ENCODE data around the gene GRIN1.

DNA sequence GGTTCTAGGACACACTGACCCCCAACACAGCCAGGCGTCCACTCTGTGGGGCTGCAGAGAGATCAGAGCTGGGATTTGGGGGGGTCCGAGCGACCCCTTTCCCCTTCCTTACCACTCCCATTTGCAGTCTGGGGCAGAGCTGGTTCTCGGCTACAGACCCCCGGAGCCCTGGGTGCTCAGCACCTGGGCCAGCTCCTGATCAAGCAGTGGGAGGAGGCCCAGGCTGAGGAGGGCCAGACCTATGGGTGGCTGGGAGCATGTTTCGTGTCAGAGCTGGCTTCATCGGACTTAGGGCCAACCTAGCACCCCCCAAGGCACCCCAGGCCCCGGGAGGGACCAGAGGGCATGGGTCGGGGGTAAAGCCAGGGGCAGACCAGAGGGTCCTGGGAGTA is 7.6 kb downstream of the GRIN1 start:
- TF ChIP-seq, protein P1, sequence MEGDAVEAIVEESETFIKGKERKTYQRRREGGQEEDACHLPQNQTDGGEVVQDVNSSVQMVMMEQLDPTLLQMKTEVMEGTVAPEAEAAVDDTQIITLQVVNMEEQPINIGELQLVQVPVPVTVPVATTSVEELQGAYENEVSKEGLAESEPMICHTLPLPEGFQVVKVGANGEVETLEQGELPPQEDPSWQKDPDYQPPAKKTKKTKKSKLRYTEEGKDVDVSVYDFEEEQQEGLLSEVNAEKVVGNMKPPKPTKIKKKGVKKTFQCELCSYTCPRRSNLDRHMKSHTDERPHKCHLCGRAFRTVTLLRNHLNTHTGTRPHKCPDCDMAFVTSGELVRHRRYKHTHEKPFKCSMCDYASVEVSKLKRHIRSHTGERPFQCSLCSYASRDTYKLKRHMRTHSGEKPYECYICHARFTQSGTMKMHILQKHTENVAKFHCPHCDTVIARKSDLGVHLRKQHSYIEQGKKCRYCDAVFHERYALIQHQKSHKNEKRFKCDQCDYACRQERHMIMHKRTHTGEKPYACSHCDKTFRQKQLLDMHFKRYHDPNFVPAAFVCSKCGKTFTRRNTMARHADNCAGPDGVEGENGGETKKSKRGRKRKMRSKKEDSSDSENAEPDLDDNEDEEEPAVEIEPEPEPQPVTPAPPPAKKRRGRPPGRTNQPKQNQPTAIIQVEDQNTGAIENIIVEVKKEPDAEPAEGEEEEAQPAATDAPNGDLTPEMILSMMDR (IDR thresholded peaks at IDR 0.05): no peak
- TF ChIP-seq POLR2AphosphoS2 (conservative IDR thresholded peaks at IDR 0.05; ENCODE audit: low read length) (no peak), RCOR1 (IDR thresholded peaks at IDR 0.05; ENCODE audit: low read depth, low read length) (no peak), ZC3H11A (IDR thresholded peaks at IDR 0.05) (no peak), POLR2A (IDR thresholded peaks at IDR 0.05; ENCODE audit: low read length) (no peak), CEBPB (IDR thresholded peaks at IDR 0.05) (no peak), EP300 (IDR thresholded peaks at IDR 0.05) (no peak), ZSCAN20 (CRISPR knock-in tag; IDR thresholded peaks at IDR 0.05) (no peak), GATA3 (IDR thresholded peaks at IDR 0.05; ENCODE audit: borderline replicate concordance) (no peak)
- TF ChIP-seq, protein P2, sequence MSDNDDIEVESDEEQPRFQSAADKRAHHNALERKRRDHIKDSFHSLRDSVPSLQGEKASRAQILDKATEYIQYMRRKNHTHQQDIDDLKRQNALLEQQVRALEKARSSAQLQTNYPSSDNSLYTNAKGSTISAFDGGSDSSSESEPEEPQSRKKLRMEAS (IDR thresholded peaks at IDR 0.05): no peak
